ENCODE measurements around the gene ZNF428. TPM values are rescaled to one million over a fixed set of nuclear protein-coding genes. Genes with fewer than 3 reads are reported as not detected.

ZNF428 gene
- total and polyA plus RNA-seq, 8 donors = 24.7 to 99.9 (median 80.9) TPM

- ATAC-seq (no peak), DNase-seq (no peak)
- TF ChIP-seq, protein P1, sequence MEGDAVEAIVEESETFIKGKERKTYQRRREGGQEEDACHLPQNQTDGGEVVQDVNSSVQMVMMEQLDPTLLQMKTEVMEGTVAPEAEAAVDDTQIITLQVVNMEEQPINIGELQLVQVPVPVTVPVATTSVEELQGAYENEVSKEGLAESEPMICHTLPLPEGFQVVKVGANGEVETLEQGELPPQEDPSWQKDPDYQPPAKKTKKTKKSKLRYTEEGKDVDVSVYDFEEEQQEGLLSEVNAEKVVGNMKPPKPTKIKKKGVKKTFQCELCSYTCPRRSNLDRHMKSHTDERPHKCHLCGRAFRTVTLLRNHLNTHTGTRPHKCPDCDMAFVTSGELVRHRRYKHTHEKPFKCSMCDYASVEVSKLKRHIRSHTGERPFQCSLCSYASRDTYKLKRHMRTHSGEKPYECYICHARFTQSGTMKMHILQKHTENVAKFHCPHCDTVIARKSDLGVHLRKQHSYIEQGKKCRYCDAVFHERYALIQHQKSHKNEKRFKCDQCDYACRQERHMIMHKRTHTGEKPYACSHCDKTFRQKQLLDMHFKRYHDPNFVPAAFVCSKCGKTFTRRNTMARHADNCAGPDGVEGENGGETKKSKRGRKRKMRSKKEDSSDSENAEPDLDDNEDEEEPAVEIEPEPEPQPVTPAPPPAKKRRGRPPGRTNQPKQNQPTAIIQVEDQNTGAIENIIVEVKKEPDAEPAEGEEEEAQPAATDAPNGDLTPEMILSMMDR (IDR thresholded peaks at IDR 0.05) = no peak
- peaks cover 0 to 7% of the 10 kb centered on the region in 2 donors for H3K36me3 ChIP-seq
- H3K4me1 ChIP-seq = peaks cover 0 to 21% of the 10 kb centered on the region in 2 donors
- no peaks in the 10 kb centered on the region for H3K9me3 ChIP-seq
- no peaks in the 10 kb centered on the region for H3K27me3 ChIP-seq
- H3K4me3 ChIP-seq = peak overlapping the region in 1 of 2 donors; percentile 45
- peak overlapping the region in 1 of 2 donors; percentile 50 for H3K27ac ChIP-seq
- intact Hi-C loops (cut with DNase I) = no loop called here
These were observed 38.0 kb downstream of the ZNF428 start for GRCh38 chr19:43581467-43581866.

DNA sequence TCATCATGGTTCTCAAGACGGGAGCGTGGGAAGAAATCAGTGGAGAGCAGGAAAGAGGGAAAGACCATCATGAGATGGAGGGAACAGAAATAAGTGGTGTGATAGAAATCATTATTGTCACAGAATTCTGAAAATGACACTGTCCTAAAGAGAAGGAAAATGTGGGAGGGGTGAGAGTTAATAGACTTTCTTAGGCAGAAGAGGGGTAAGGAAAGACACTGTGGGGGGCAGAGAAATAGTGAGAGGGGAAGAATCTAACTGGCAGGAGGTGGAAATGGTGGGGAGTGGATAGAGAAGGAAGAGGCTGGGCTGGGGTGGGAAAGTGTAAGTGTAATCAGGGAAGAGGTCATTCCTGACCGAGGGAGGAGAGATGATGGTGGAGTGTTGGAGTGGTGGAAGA lies 40.6 kb downstream of the ZNF428 start:
- H3K9me3 ChIP-seq = no peaks in the 10 kb centered on the region
- peaks cover 6 to 39% of the 10 kb centered on the region in 2 donors for H3K4me1 ChIP-seq
- H3K27ac ChIP-seq = no peak overlapping the region
- intact Hi-C loops (cut with DNase I) = no loop called here
- ATAC-seq = no peak
- no peak for DNase-seq
- TF ChIP-seq, protein P1 (IDR thresholded peaks at IDR 0.05) = no peak
- no peak overlapping the region for H3K4me3 ChIP-seq
- H3K36me3 ChIP-seq = no peaks in the 10 kb centered on the region
- H3K27me3 ChIP-seq = no peaks in the 10 kb centered on the region

GRCh38 chr19:43575955-43576878 lies 43.2 kb downstream of the ZNF428 start:
- ATAC-seq (no peak), DNase-seq (no peak)
- Histone ChIP-seq H3K9me3 (no peaks in the 10 kb centered on the region), H3K36me3 (peaks cover 0 to 3% of the 10 kb centered on the region in 2 donors), H3K4me3 (peak overlapping the region; percentile 74 to 86), H3K4me1 (peaks cover 6 to 42% of the 10 kb centered on the region in 2 donors), H3K27me3 (no peaks in the 10 kb centered on the region), H3K27ac (peak overlapping the region; percentile 47 to 82)
- TF ChIP-seq, protein P1 (IDR thresholded peaks at IDR 0.05) = no peak
- intact Hi-C loops (cut with DNase I) = no loop called here

DNA sequence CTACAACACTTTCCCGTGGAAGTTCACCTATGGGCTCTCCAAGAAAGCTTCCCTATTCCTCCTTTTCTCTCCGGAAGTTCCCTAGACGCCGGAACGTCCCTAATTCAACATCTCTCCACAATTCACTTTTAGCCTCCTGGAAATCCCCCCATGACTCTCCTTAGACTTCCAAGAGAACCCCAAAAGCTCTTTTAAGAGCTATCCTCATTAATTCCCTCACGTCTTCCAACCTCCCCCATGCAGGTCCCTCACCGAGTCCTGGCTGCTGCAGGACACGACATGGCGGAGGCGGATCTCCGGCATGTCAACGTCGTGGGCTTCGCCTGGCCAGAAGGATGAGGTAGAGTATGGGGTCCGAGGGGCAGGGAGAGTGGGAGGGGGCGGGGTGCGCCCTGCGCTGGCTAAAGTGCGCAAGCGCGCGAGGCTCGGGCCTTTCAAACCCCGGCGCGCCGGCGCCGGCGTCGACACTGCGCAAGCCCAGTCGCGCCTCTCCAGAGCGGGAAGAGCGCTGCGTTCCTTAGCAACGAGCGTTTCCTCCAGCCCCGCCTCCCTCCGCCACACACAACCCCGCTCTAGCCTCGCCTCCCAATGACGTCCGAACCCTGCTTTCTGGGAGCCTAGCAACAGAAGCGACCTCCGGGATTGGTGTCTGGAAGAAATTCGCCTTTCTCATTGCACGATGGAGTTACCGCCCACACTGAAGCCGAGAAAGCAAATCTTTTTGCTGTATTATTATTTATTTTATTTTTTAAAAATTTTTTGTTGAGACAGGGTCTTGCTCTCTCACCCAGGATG lies 44.1 kb downstream of the ZNF428 start, which contains the start of the genes PINLYP and XRCC1:
Gene PINLYP, plus strand, starts transcription at position 646 of the 795 bp plus-strand sequence. CDS start 1,391 bp downstream, outside the sequence.
Gene XRCC1, minus strand, starts transcription at position 372 of the 795 bp plus-strand sequence. Its CDS starts 69 bp downstream, at position 303.
- H3K9me3 ChIP-seq = no peaks in the 10 kb centered on the region
- H3K36me3 ChIP-seq = peaks cover 0 to 6% of the 10 kb centered on the region in 2 donors
- TF ChIP-seq, protein P1 (IDR thresholded peaks at IDR 0.05) = no peak
- ATAC-seq (peak; percentile 98), DNase-seq (peak; percentile 97 to 100 (median 99))
- no peaks in the 10 kb centered on the region for H3K27me3 ChIP-seq
- intact Hi-C loops (cut with DNase I) = no loop called here
- peak within 1 kb of the TSS; percentile 74 to 86 for H3K4me3 ChIP-seq
- peak within 1 kb of the TSS; percentile 65 to 82 for H3K27ac ChIP-seq
- H3K4me1 ChIP-seq = peaks cover 6 to 33% of the 10 kb centered on the region in 2 donors
